ENCODE measurements around the gene GABRA6. TPM values are rescaled to one million over a fixed set of nuclear protein-coding genes. Genes with fewer than 3 reads are reported as not detected.

The GABRA6 gene
- total RNA-seq, 1 donor from 2014 or later, result not detected

DNA sequence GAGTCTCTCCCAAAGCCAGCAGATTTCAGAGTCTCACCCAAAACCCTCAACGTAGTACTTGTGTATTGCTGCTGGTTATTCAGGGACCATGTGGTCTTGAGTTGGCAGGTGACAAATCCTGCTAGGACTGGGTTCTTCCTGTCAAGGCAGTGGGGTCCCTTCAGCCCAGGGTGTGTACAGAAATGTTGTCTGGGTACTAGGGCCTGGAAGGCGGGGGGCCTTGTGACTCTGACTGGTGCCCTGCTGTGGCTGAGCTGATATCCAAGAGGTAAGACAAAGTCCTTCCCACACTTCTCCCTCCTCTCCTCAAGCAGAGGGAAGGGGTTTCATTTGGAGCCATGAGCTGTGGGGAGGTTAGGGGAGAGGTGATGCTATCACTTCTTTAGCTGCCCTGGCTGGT lies 58.8 kb downstream of the GABRA6 start:
- Histone ChIP-seq H3K9me3 (ENCODE audit: control insufficient read depth in 3 of 3, low read length in 3 of 3) (peaks cover 0 to 3% (median 0%) of the 10 kb centered on the region in 3 donors), H3K27ac (ENCODE audit: low read depth, low read length) (no peak overlapping the region), H3K4me3 (ENCODE audit: low read length in 3 of 3) (no peak overlapping the region), H3K9ac (ENCODE audit: low read depth in 1 of 3, low read length in 3 of 3) (no peak overlapping the region), H3K36me3 (ENCODE audit: control insufficient read depth in 3 of 3, insufficient read depth in 3 of 3, low read length in 3 of 3) (no peaks in the 10 kb centered on the region), H3K27me3 (ENCODE audit: control insufficient read depth in 3 of 3, insufficient read depth in 3 of 3, low read length in 3 of 3) (no peaks in the 10 kb centered on the region), H3K4me1 (ENCODE audit: control insufficient read depth in 3 of 3, insufficient read depth in 3 of 3, low read length in 3 of 3) (no peaks in the 10 kb centered on the region)

DNA sequence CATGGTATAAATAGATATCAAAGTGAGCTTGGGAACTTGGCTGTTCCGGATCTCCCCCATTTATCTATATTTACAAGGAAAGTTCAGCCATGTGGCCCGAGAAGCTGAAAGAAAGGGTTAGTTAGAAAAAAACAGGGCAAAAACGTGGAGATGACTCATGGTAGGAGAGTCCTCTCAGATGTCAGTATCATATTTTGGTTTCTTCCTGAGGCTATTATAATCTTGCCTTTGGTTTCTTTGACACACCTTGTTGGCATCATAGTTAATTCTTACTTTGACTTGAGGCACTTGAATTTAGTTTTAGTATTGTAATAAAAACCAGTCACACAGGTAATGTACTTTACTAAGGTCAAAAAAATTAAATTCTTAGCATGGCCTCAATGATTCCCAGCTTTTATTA lies 59.9 kb downstream of the GABRA6 start:
- Histone ChIP-seq H3K9ac (ENCODE audit: low read depth in 1 of 3, low read length in 3 of 3) (no peak overlapping the region), H3K36me3 (ENCODE audit: control insufficient read depth in 3 of 3, insufficient read depth in 3 of 3, low read length in 3 of 3) (no peaks in the 10 kb centered on the region)

GRCh38 chr5:161751265-161751664 lies 65.7 kb downstream of the GABRA6 start:
- Histone ChIP-seq H3K4me1 (ENCODE audit: control insufficient read depth in 3 of 3, insufficient read depth in 3 of 3, low read length in 3 of 3) (no peaks in the 10 kb centered on the region), H3K9me3 (ENCODE audit: control insufficient read depth in 3 of 3, low read length in 3 of 3) (no peaks in the 10 kb centered on the region), H3K27ac (ENCODE audit: low read depth, low read length) (no peak overlapping the region), H3K4me3 (ENCODE audit: low read length in 3 of 3) (no peak overlapping the region), H3K36me3 (ENCODE audit: control insufficient read depth in 3 of 3, insufficient read depth in 3 of 3, low read length in 3 of 3) (no peaks in the 10 kb centered on the region), H3K27me3 (ENCODE audit: control insufficient read depth in 3 of 3, insufficient read depth in 3 of 3, low read length in 3 of 3) (no peaks in the 10 kb centered on the region), H3K9ac (ENCODE audit: low read depth in 1 of 3, low read length in 3 of 3) (no peak overlapping the region)

More for the DNA sequence above, 59.9 kb downstream of the GABRA6 start:
- Histone ChIP-seq H3K4me3 (ENCODE audit: low read length in 3 of 3) (no peak overlapping the region), H3K4me1 (ENCODE audit: control insufficient read depth in 3 of 3, insufficient read depth in 3 of 3, low read length in 3 of 3) (no peaks in the 10 kb centered on the region), H3K27me3 (ENCODE audit: control insufficient read depth in 3 of 3, insufficient read depth in 3 of 3, low read length in 3 of 3) (no peaks in the 10 kb centered on the region), H3K9me3 (ENCODE audit: control insufficient read depth in 3 of 3, low read length in 3 of 3) (no peaks in the 10 kb centered on the region), H3K27ac (ENCODE audit: low read depth, low read length) (no peak overlapping the region)

Other genes starting within 250 kb of the GABRA6 start
- gene GABRB2, start 139.0 kb upstream of the GABRA6 start, total RNA-seq, result 1.0 TPM
- not detected for gene GABRA1, start 162.4 kb downstream of the GABRA6 start, total RNA-seq